ENCODE measurements around the gene OR2AE1. TPM values are rescaled to one million over a fixed set of nuclear protein-coding genes. Genes with fewer than 3 reads are reported as not detected.

Gene OR2AE1
- total and polyA plus RNA-seq, 7 donors = 0.05 to 0.17 TPM; not detected in 5

- Histone ChIP-seq H3K4me3 (no peak overlapping the region), H3K4me1 (no peaks in the 10 kb centered on the region), H3K27me3 (ENCODE audit: insufficient read depth in 3 of 3, low read length in 2 of 3) (no peaks in the 10 kb centered on the region), H3K9me3 (no peaks in the 10 kb centered on the region), H3K36me3 (ENCODE audit: insufficient read depth in 1 of 2, low read depth in 1 of 2) (no peaks in the 10 kb centered on the region), H3K27ac (no peak overlapping the region)
- intact Hi-C loops (cut with DNase I) = loop anchor here in 1 of 2 donors (10.0 kb wide), 1 partner anchor 200 kb away; no protein-coding TSS in a partner anchor
- TF ChIP-seq, protein P1, sequence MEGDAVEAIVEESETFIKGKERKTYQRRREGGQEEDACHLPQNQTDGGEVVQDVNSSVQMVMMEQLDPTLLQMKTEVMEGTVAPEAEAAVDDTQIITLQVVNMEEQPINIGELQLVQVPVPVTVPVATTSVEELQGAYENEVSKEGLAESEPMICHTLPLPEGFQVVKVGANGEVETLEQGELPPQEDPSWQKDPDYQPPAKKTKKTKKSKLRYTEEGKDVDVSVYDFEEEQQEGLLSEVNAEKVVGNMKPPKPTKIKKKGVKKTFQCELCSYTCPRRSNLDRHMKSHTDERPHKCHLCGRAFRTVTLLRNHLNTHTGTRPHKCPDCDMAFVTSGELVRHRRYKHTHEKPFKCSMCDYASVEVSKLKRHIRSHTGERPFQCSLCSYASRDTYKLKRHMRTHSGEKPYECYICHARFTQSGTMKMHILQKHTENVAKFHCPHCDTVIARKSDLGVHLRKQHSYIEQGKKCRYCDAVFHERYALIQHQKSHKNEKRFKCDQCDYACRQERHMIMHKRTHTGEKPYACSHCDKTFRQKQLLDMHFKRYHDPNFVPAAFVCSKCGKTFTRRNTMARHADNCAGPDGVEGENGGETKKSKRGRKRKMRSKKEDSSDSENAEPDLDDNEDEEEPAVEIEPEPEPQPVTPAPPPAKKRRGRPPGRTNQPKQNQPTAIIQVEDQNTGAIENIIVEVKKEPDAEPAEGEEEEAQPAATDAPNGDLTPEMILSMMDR (IDR thresholded peaks at IDR 0.05) = no peak
- WGBS, 3 donors = 63 to 90% (median 85%) methylated on average over 2 of the region's 2 CpGs
- DNase-seq (no peak), ATAC-seq (no peak)
These were observed 42.5 kb downstream of the OR2AE1 start for GRCh38 chr7:99834382-99834781.

- Histone ChIP-seq H3K4me1 (no peaks in the 10 kb centered on the region), H3K27ac (no peak overlapping the region), H3K27me3 (ENCODE audit: insufficient read depth in 3 of 3, low read length in 2 of 3) (no peaks in the 10 kb centered on the region), H3K9me3 (no peaks in the 10 kb centered on the region), H3K36me3 (ENCODE audit: insufficient read depth in 1 of 2, low read depth in 1 of 2) (no peaks in the 10 kb centered on the region), H3K4me3 (no peak overlapping the region)
- WGBS, 3 donors = 76 to 81% (median 77%) methylated on average over 8 of the region's 8 CpGs
- intact Hi-C loops (cut with DNase I) = loop anchor here in 1 of 2 donors (10.0 kb wide), 1 partner anchor 199 kb away; no protein-coding TSS in a partner anchor
- ATAC-seq (no peak), DNase-seq (no peak)
- TF ChIP-seq, protein P1 (IDR thresholded peaks at IDR 0.05) = no peak
These were observed 43.5 kb downstream of the OR2AE1 start for GRCh38 chr7:99833289-99833877.

DNA sequence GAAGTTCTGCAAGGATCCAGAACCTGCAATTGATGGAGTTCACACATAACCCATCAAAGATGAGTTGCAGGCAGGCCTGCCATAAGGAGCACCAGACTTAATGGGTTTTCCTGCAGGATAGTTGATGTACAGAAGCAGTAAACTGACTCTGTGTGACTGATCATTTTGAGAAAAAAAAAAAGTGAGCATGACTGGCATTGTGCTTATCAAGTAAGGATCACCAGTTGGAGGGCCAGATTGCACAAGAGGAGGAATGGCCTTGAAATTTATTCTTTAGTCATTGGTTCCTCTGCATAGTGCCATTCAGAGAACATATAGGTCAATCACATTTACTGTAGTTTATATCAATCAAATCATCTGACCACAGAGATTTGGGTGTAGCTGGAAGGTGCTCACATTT, 45.2 kb downstream of the OR2AE1 start:
- Histone ChIP-seq H3K27me3 (ENCODE audit: insufficient read depth in 3 of 3, low read length in 2 of 3) (no peaks in the 10 kb centered on the region), H3K9me3 (no peaks in the 10 kb centered on the region), H3K36me3 (ENCODE audit: insufficient read depth in 1 of 2, low read depth in 1 of 2) (no peaks in the 10 kb centered on the region), H3K4me1 (no peaks in the 10 kb centered on the region), H3K27ac (no peak overlapping the region), H3K4me3 (no peak overlapping the region)
- TF ChIP-seq, protein P1 (IDR thresholded peaks at IDR 0.05) = no peak
- ATAC-seq = no peak
- intact Hi-C loops (cut with DNase I) = loop anchor here in 1 of 2 donors (10.0 kb wide), 1 partner anchor 197 kb away; no protein-coding TSS in a partner anchor
- no peak for DNase-seq

- Histone ChIP-seq H3K4me1 (no peaks in the 10 kb centered on the region), H3K27me3 (ENCODE audit: insufficient read depth in 3 of 3, low read length in 2 of 3) (no peaks in the 10 kb centered on the region), H3K36me3 (ENCODE audit: insufficient read depth in 1 of 2, low read depth in 1 of 2) (no peaks in the 10 kb centered on the region), H3K4me3 (no peak overlapping the region), H3K9me3 (no peaks in the 10 kb centered on the region), H3K27ac (no peak overlapping the region)
- DNase-seq = no peak
- WGBS, 3 donors = 85 to 97% (median 93%) methylated on average over 1 of the region's 1 CpG
- no peak for ATAC-seq
- intact Hi-C loops (cut with DNase I) = loop anchor here in 1 of 2 donors (10.0 kb wide), 1 partner anchor 195 kb away; no protein-coding TSS in a partner anchor
- TF ChIP-seq, protein P1 (IDR thresholded peaks at IDR 0.05) = no peak
These were observed 47.2 kb downstream of the OR2AE1 start for GRCh38 chr7:99829524-99830160.
